ENCODE measurements around the gene OPHN1.

Gene OPHN1

DNA sequence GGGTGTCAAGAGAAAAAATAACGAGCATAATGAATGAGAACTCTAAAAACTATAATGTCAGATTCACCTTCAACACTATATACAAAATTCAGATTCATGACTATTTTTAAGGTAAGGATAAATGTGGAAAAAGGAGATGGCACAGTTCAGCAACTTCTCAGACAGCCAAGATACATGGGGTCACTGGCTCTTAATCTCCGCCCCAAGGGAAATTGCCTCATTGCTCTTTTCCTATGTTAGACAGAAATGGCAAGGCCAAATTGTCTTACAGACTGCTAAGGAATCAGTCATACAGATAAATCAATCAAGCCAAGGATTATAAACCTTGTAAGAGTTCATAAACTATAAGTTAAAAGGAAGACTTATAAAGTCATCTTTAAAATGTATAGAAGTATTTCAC, 183.4 kb downstream of the OPHN1 start:
- TF ChIP-seq, protein P1, sequence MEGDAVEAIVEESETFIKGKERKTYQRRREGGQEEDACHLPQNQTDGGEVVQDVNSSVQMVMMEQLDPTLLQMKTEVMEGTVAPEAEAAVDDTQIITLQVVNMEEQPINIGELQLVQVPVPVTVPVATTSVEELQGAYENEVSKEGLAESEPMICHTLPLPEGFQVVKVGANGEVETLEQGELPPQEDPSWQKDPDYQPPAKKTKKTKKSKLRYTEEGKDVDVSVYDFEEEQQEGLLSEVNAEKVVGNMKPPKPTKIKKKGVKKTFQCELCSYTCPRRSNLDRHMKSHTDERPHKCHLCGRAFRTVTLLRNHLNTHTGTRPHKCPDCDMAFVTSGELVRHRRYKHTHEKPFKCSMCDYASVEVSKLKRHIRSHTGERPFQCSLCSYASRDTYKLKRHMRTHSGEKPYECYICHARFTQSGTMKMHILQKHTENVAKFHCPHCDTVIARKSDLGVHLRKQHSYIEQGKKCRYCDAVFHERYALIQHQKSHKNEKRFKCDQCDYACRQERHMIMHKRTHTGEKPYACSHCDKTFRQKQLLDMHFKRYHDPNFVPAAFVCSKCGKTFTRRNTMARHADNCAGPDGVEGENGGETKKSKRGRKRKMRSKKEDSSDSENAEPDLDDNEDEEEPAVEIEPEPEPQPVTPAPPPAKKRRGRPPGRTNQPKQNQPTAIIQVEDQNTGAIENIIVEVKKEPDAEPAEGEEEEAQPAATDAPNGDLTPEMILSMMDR (IDR thresholded peaks at IDR 0.05; ENCODE audit: low read length), result no peak
- TF ChIP-seq EZH2 (optimal IDR thresholded peaks at IDR 0.05; ENCODE audit: low read depth, low read length) (no peak), EZH2phosphoT487 (IDR thresholded peaks at IDR 0.05; ENCODE audit: low read length) (no peak)
- Histone ChIP-seq H3K36me3 (replicated peaks; ENCODE audit: insufficient read depth, low read length) (no peaks in the 10 kb centered on the region), H2AFZ (ENCODE audit: low read length) (no peak overlapping the region), H3K27ac (ENCODE audit: low read length) (no peak overlapping the region), H3K4me2 (ENCODE audit: low read depth, low read length) (no peak overlapping the region), H3K79me2 (ENCODE audit: low read length) (no peaks in the 10 kb centered on the region), H3K9me3 (replicated peaks; ENCODE audit: insufficient read depth, low read length) (no peaks in the 10 kb centered on the region), H4K20me1 (ENCODE audit: insufficient read depth, low read length) (no peaks in the 10 kb centered on the region), H3K27me3 (replicated peaks; ENCODE audit: insufficient read depth, low read length) (no peaks in the 10 kb centered on the region), H3K9me2 (replicated peaks; ENCODE audit: insufficient read depth, low read length) (no peaks in the 10 kb centered on the region), H3F3A (ENCODE audit: insufficient read depth, low read length) (no peaks in the 10 kb centered on the region), H3K4me3 (ENCODE audit: low read length) (no peak overlapping the region), H3K4me1 (ENCODE audit: low read length) (no peaks in the 10 kb centered on the region), H3K9ac (ENCODE audit: low read length) (no peak overlapping the region)
- DNase-seq, result no peak

DNA sequence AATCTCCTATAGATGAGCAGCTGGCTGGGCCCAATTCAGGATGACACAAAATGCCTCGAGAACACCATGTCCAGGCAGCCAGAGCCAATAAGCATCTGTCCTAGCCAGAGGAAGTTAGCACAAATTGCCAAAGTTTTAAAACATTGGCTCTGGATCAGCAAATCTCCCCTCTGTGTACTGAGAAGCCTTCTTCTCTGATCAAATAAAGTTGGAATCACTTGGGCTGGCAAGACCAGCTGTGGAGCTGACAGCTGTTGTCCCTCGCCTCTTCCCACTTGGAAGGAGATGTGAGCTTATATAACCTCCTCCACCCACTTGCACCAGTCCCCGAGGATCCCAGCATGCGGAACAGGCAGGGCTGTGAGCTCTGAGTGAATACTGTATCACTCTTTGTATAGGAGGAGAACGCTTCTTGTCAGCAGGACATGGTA, 183.9 kb downstream of the OPHN1 start:
- H3F3A ChIP-seq (ENCODE audit: insufficient read depth, low read length), result no peaks in the 10 kb centered on the region
- no peaks in the 10 kb centered on the region for H3K79me2 ChIP-seq (ENCODE audit: low read length)
- no peak for TF ChIP-seq EZH2phosphoT487 (IDR thresholded peaks at IDR 0.05; ENCODE audit: low read length)
- TF ChIP-seq, protein P1 (IDR thresholded peaks at IDR 0.05; ENCODE audit: low read length), result no peak
- no peak for TF ChIP-seq EZH2 (optimal IDR thresholded peaks at IDR 0.05; ENCODE audit: low read depth, low read length)

DNA sequence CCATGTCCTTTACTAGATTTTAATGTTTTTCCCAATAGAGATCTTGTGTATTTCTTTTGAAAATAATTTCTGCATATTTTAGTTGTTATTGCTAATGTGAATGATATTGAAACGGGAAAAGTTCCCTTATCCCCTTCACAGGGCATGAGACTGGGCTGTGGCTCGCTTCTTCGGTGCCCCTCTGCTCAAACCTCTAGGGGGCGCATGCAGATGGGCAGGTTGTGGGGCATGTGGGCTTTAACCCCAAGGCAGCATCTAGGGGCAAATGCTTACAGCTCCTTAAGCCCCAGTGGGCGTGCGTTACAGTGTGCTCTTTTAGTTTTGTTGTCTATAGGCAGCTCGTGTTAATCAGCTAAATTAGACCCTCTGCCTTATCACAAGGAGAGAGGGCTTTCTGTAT, 194.7 kb downstream of the OPHN1 start:
- no peak for TF ChIP-seq EZH2 (optimal IDR thresholded peaks at IDR 0.05; ENCODE audit: low read depth, low read length)
- TF ChIP-seq, protein P1 (IDR thresholded peaks at IDR 0.05; ENCODE audit: low read length), result peak; percentile 40
- no peaks in the 10 kb centered on the region for H3K27me3 ChIP-seq (replicated peaks; ENCODE audit: insufficient read depth, low read length)

More for the DNA sequence above, 183.9 kb downstream of the OPHN1 start:
- no peak overlapping the region for H2AFZ ChIP-seq (ENCODE audit: low read length)
- no peaks in the 10 kb centered on the region for H3K4me1 ChIP-seq (ENCODE audit: low read length)
- H3K27ac ChIP-seq (ENCODE audit: low read length), result no peak overlapping the region
- no peaks in the 10 kb centered on the region for H3K36me3 ChIP-seq (replicated peaks; ENCODE audit: insufficient read depth, low read length)
- DNase-seq, result no peak
- no peaks in the 10 kb centered on the region for H3K9me3 ChIP-seq (replicated peaks; ENCODE audit: insufficient read depth, low read length)
- H3K9ac ChIP-seq (ENCODE audit: low read length), result no peak overlapping the region
- no peak overlapping the region for H3K4me2 ChIP-seq (ENCODE audit: low read depth, low read length)
- H3K4me3 ChIP-seq (ENCODE audit: low read length), result no peak overlapping the region
- H3K9me2 ChIP-seq (replicated peaks; ENCODE audit: insufficient read depth, low read length), result no peaks in the 10 kb centered on the region
- no peaks in the 10 kb centered on the region for H4K20me1 ChIP-seq (ENCODE audit: insufficient read depth, low read length)
- no peaks in the 10 kb centered on the region for H3K27me3 ChIP-seq (replicated peaks; ENCODE audit: insufficient read depth, low read length)

More for the DNA sequence above, 194.7 kb downstream of the OPHN1 start:
- H3K27ac ChIP-seq (ENCODE audit: low read length), result no peak overlapping the region
- H4K20me1 ChIP-seq (ENCODE audit: insufficient read depth, low read length), result no peaks in the 10 kb centered on the region
- no peak overlapping the region for H2AFZ ChIP-seq (ENCODE audit: low read length)
- no peak overlapping the region for H3K4me3 ChIP-seq (ENCODE audit: low read length)
- H3K4me1 ChIP-seq (ENCODE audit: low read length), result no peaks in the 10 kb centered on the region
- H3K9ac ChIP-seq (ENCODE audit: low read length), result no peak overlapping the region
- H3K9me3 ChIP-seq (replicated peaks; ENCODE audit: insufficient read depth, low read length), result no peaks in the 10 kb centered on the region
- H3F3A ChIP-seq (ENCODE audit: insufficient read depth, low read length), result no peaks in the 10 kb centered on the region
- no peaks in the 10 kb centered on the region for H3K9me2 ChIP-seq (replicated peaks; ENCODE audit: insufficient read depth, low read length)
- no peak overlapping the region for H3K4me2 ChIP-seq (ENCODE audit: low read depth, low read length)
- no peaks in the 10 kb centered on the region for H3K36me3 ChIP-seq (replicated peaks; ENCODE audit: insufficient read depth, low read length)
- no peak for DNase-seq
- no peaks in the 10 kb centered on the region for H3K79me2 ChIP-seq (ENCODE audit: low read length)

Data from MM.1S (cell line).